Spinal cord (tissue), 10 donors: ENCODE results near the gene EPB41L2. TPM values are rescaled to one million over a fixed set of nuclear protein-coding genes. Genes with fewer than 3 reads are reported as not detected.

ENCODE experiments used
- DNase-seq, 6 donors: peaks; one replicate each; pipeline versions ENCODE4 v3.0.0 to v3.0.0-alpha.2; 2013 to 2015; ENCODE audit warnings: low spot score in 6 of 6, low read depth in 4 of 6
- H3K27ac ChIP-seq: one replicate; pipeline ENCODE4 v1.5.1; 2013; ENCODE audit warnings: low read depth, low read length, control low read depth
- H3K27me3 ChIP-seq: one replicate; pipeline ENCODE4 v1.6.1; 2013; ENCODE audit warnings: low read length; ENCODE audit not compliant: control insufficient read depth, insufficient read depth
- H3K36me3 ChIP-seq: one replicate; pipeline ENCODE4 v1.6.1; 2013; ENCODE audit warnings: low read length; ENCODE audit not compliant: control insufficient read depth, insufficient read depth
- H3K4me1 ChIP-seq: one replicate; pipeline ENCODE4 v1.6.1; 2013; ENCODE audit warnings: low read length; ENCODE audit not compliant: control insufficient read depth, insufficient read depth
- H3K4me3 ChIP-seq: one replicate; pipeline ENCODE4 v1.5.1; 2013; ENCODE audit warnings: low read depth, low read length, control low read depth
- H3K9me3 ChIP-seq: one replicate; pipeline ENCODE4 v1.6.1; 2013; ENCODE audit warnings: low read length; ENCODE audit not compliant: control insufficient read depth, insufficient read depth
- WGBS: methylation state at CpG from one replicate; pipeline ENCODE4 v1.1.5; 2013; ENCODE audit warnings: missing lambda C conversion rate; ENCODE audit not compliant: insufficient coverage; 5-methylcytosine and 5-hydroxymethylcytosine counted together
- polyA plus RNA-seq, 2 donors: library from polyadenylated mRNA; unstranded; fragments of 120-200 nt; gene quantifications; one replicate each; pipeline ENCODE4 v1.2.1, GENCODE V29; 2013; ENCODE audit not compliant: insufficient read length in 2 of 2
- total RNA-seq, 2 donors: library from RNA; depleted of rRNA in 1 of 2; stranded (reverse); fragments of 120-200 nt in 1 of 2; fragments of >200 nt in 1 of 2; gene quantifications; one replicate each; pipeline versions ENCODE4 v1.2.3 to v1.2.4, GENCODE V29; 2013 to 2014
- donor health status: healthy.

The EPB41L2 gene
- total and polyA plus RNA-seq, 4 donors, result 122 to 311 (median 267) TPM

GRCh38 chr6:131053546-131054240, 9.4 kb downstream of the EPB41L2 start:
- Histone ChIP-seq H3K4me1 (peaks cover 2% of the 10 kb centered on the region), H3K9me3 (peaks cover 17% of the 10 kb centered on the region), H3K27me3 (no peaks in the 10 kb centered on the region), H3K4me3 (no peak overlapping the region), H3K36me3 (no peaks in the 10 kb centered on the region), H3K27ac (no peak overlapping the region)
- WGBS, result 93% methylated on average over 8 of the region's 11 CpGs
- DNase-seq, result no peak

- DNase-seq, result no peak
- Histone ChIP-seq H3K4me3 (no peak overlapping the region), H3K9me3 (peaks cover 17% of the 10 kb centered on the region), H3K27ac (no peak overlapping the region), H3K27me3 (no peaks in the 10 kb centered on the region), H3K36me3 (no peaks in the 10 kb centered on the region), H3K4me1 (peaks cover 2% of the 10 kb centered on the region)
- 85% methylated on average over 2 of the region's 4 CpGs for WGBS
These were observed 10.9 kb downstream of the EPB41L2 start for GRCh38 chr6:131052181-131052580.

- 80% methylated on average over 1 of the region's 1 CpG for WGBS
- DNase-seq, result no peak
- Histone ChIP-seq H3K4me3 (no peak overlapping the region), H3K27me3 (no peaks in the 10 kb centered on the region), H3K36me3 (no peaks in the 10 kb centered on the region), H3K27ac (no peak overlapping the region), H3K4me1 (peaks cover 2% of the 10 kb centered on the region), H3K9me3 (peaks cover 17% of the 10 kb centered on the region)
These were observed 11.7 kb downstream of the EPB41L2 start for GRCh38 chr6:131051341-131051740.

- H3K4me3 ChIP-seq, result no peak overlapping the region
- 100% methylated on average over 1 of the region's 3 CpGs for WGBS
- peaks cover 2% of the 10 kb centered on the region for H3K4me1 ChIP-seq
- no peak overlapping the region for H3K27ac ChIP-seq
- H3K36me3 ChIP-seq, result no peaks in the 10 kb centered on the region
- DNase-seq, result no peak
- peaks cover 10% of the 10 kb centered on the region for H3K9me3 ChIP-seq
- no peaks in the 10 kb centered on the region for H3K27me3 ChIP-seq
These were observed 13.4 kb downstream of the EPB41L2 start for GRCh38 chr6:131049608-131050007.

GRCh38 chr6:131048933-131049515, 14.0 kb downstream of the EPB41L2 start:
- 100% methylated on average over 1 of the region's 4 CpGs for WGBS
- H3K27me3 ChIP-seq, result no peaks in the 10 kb centered on the region
- no peak overlapping the region for H3K4me3 ChIP-seq
- peaks cover 5% of the 10 kb centered on the region for H3K9me3 ChIP-seq
- DNase-seq, result no peak
- no peak overlapping the region for H3K27ac ChIP-seq
- H3K36me3 ChIP-seq, result no peaks in the 10 kb centered on the region
- H3K4me1 ChIP-seq, result peaks cover 2% of the 10 kb centered on the region

GRCh38 chr6:131048459-131048858, 14.6 kb downstream of the EPB41L2 start:
- no peak for DNase-seq
- Histone ChIP-seq H3K36me3 (no peaks in the 10 kb centered on the region), H3K27me3 (no peaks in the 10 kb centered on the region), H3K4me1 (peaks cover 2% of the 10 kb centered on the region), H3K27ac (no peak overlapping the region), H3K4me3 (no peak overlapping the region), H3K9me3 (no peaks in the 10 kb centered on the region)
- no CpG with 5 or more reads among the region's 5 CpGs for WGBS

- Histone ChIP-seq H3K4me1 (peaks cover 2% of the 10 kb centered on the region), H3K27ac (no peak overlapping the region), H3K4me3 (no peak overlapping the region), H3K9me3 (no peaks in the 10 kb centered on the region), H3K27me3 (no peaks in the 10 kb centered on the region), H3K36me3 (no peaks in the 10 kb centered on the region)
- WGBS, result 90% methylated on average over 1 of the region's 2 CpGs
- no peak for DNase-seq
These were observed 17.9 kb downstream of the EPB41L2 start for GRCh38 chr6:131045139-131045538.

GRCh38 chr6:131043902-131044447, 19.1 kb downstream of the EPB41L2 start:
- no peaks in the 10 kb centered on the region for H3K4me1 ChIP-seq
- no peak for DNase-seq
- H3K27ac ChIP-seq, result no peak overlapping the region
- H3K4me3 ChIP-seq, result no peak overlapping the region
- no peaks in the 10 kb centered on the region for H3K36me3 ChIP-seq
- no CpG with 5 or more reads among the region's 4 CpGs for WGBS
- no peaks in the 10 kb centered on the region for H3K9me3 ChIP-seq
- no peaks in the 10 kb centered on the region for H3K27me3 ChIP-seq

- no peak overlapping the region for H3K27ac ChIP-seq
These were observed 20.4 kb downstream of the EPB41L2 start for GRCh38 chr6:131042664-131043063.

GRCh38 chr6:131041814-131042213, 21.2 kb downstream of the EPB41L2 start:
- H3K27me3 ChIP-seq, result no peaks in the 10 kb centered on the region
- H3K36me3 ChIP-seq, result no peaks in the 10 kb centered on the region
- no CpG with 5 or more reads among the region's 2 CpGs for WGBS
- H3K4me3 ChIP-seq, result no peak overlapping the region
- H3K9me3 ChIP-seq, result no peaks in the 10 kb centered on the region
- H3K27ac ChIP-seq, result no peak overlapping the region
- H3K4me1 ChIP-seq, result no peaks in the 10 kb centered on the region
- DNase-seq, result no peak

More at GRCh38 chr6:131042664-131043063, 20.4 kb downstream of the EPB41L2 start:
- Histone ChIP-seq H3K4me1 (no peaks in the 10 kb centered on the region), H3K4me3 (no peak overlapping the region), H3K9me3 (no peaks in the 10 kb centered on the region), H3K27me3 (no peaks in the 10 kb centered on the region), H3K36me3 (no peaks in the 10 kb centered on the region)
- no peak for DNase-seq
- WGBS, result 100% methylated on average over 1 of the region's 2 CpGs
